ENCODE measurements around the gene ARHGEF26. TPM values are rescaled to one million over a fixed set of nuclear protein-coding genes. Genes with fewer than 3 reads are reported as not detected.

Gene ARHGEF26
- total RNA-seq, 1 experiment from 2014 or later = 13.7 TPM

DNA sequence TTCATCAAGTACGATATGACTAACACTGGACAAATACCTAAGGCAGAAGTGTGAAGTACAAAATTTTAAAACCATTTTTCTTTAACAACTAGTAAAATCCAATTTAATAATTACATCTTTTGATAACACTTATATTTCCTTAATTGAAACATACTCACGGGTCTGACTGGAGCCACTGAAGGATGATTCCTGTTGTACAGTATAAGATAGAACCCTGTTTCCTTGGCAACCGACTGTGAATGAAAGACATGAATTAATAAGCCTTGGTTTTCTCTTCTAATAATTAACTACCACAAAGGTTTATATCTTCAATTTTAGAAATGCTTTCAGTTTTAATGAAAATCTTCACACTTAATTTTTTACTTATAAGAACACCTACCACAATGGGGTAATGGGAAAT is 183.7 kb downstream of the ARHGEF26 start:
- Histone ChIP-seq H3K4me2 (ENCODE audit: insufficient read depth, insufficient read length, low read length) (no peak overlapping the region), H4K20me1 (ENCODE audit: control insufficient read depth, insufficient read depth, insufficient read length) (no peaks in the 10 kb centered on the region), H2BK20ac (ENCODE audit: low read depth, low read length, poor library complexity, severe bottlenecking) (no peak overlapping the region), H3K79me1 (ENCODE audit: insufficient read depth, low read depth, low read length, poor library complexity, severe bottlenecking) (no peaks in the 10 kb centered on the region), H3T11ph (ENCODE audit: low read length) (no peak overlapping the region), H3K27me3 (ENCODE audit: insufficient read depth, low read length) (no peaks in the 10 kb centered on the region), H3K14ac (ENCODE audit: insufficient read depth, low read length) (no peak overlapping the region), H2BK15ac (ENCODE audit: low read depth, low read length) (no peak overlapping the region), H3K27ac (ENCODE audit: insufficient read length, low read depth, low read length) (no peak overlapping the region), H3K18ac (ENCODE audit: insufficient read length, low read depth, low read length) (no peak overlapping the region), H3K56ac (ENCODE audit: insufficient read length, low read depth, low read length) (no peak overlapping the region), H4K91ac (ENCODE audit: insufficient read length, low read depth, low read length) (no peak overlapping the region), H2AFZ (ENCODE audit: low read length) (no peak overlapping the region), H3K9ac (ENCODE audit: extremely low read depth, insufficient read length, low read length) (no peak overlapping the region), H3K23me2 (ENCODE audit: insufficient read length, low read depth, low read length, poor library complexity, severe bottlenecking) (no peaks in the 10 kb centered on the region), H2BK5ac (ENCODE audit: insufficient read length, low read length) (no peak overlapping the region), H3K9me3 (ENCODE audit: control insufficient read depth, low read depth, low read length) (no peaks in the 10 kb centered on the region), H2AK5ac (ENCODE audit: insufficient read length, low read length) (no peak overlapping the region), H4K5ac (ENCODE audit: insufficient read length, low read depth, low read length) (no peak overlapping the region), H2BK120ac (ENCODE audit: low read depth, low read length, poor library complexity, severe bottlenecking) (no peak overlapping the region), H4K8ac (replicated peaks; ENCODE audit: insufficient read length, low read depth, low read length) (no peak overlapping the region), H3K23ac (ENCODE audit: insufficient read length, low read depth, low read length) (no peak overlapping the region), H3K4me1 (ENCODE audit: insufficient read depth, low read length) (no peaks in the 10 kb centered on the region), H3K79me2 (ENCODE audit: insufficient read depth, low read length) (no peaks in the 10 kb centered on the region; the same call in 1 of the 2 replicates), H2BK12ac (ENCODE audit: insufficient read length, low read depth, low read length) (no peak overlapping the region), H3K4ac (ENCODE audit: low read depth, low read length) (no peak overlapping the region)
- TF ChIP-seq, protein P1, sequence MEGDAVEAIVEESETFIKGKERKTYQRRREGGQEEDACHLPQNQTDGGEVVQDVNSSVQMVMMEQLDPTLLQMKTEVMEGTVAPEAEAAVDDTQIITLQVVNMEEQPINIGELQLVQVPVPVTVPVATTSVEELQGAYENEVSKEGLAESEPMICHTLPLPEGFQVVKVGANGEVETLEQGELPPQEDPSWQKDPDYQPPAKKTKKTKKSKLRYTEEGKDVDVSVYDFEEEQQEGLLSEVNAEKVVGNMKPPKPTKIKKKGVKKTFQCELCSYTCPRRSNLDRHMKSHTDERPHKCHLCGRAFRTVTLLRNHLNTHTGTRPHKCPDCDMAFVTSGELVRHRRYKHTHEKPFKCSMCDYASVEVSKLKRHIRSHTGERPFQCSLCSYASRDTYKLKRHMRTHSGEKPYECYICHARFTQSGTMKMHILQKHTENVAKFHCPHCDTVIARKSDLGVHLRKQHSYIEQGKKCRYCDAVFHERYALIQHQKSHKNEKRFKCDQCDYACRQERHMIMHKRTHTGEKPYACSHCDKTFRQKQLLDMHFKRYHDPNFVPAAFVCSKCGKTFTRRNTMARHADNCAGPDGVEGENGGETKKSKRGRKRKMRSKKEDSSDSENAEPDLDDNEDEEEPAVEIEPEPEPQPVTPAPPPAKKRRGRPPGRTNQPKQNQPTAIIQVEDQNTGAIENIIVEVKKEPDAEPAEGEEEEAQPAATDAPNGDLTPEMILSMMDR (conservative IDR thresholded peaks at IDR 0.05) = no peak
- H3K4me1 Mint-ChIP-seq = no peaks in the 10 kb centered on the region
- no peaks in the 10 kb centered on the region for H3K27me3 Mint-ChIP-seq (ENCODE audit: low read depth)
- no peak overlapping the region for H3K27ac Mint-ChIP-seq
- no peaks in the 10 kb centered on the region for H3K9me3 Mint-ChIP-seq
- no peak for DNase-seq
- H3K4me3 Mint-ChIP-seq = no peak overlapping the region
- peaks cover 30 to 83% (median 82%) of the 10 kb centered on the region in 3 experiments; a peak in 6 of 7 replicates for H3K36me3 Mint-ChIP-seq (ENCODE audit: insufficient read depth in 1 of 3, low read depth in 3 of 3)
- WGBS (ENCODE audit: extremely low coverage, insufficient read length, low lambda C conversion rate) = no CpG with 5 or more reads among the region's 3 CpGs

Measured in H9 (cell line).